Hepatocyte (in vitro differentiated cells): ENCODE measurements around the gene KRTAP2-2. TPM values are rescaled to one million over a fixed set of nuclear protein-coding genes. Genes with fewer than 3 reads are reported as not detected.

Experiments used
- DNase-seq: peaks from one replicate; pipeline ENCODE4 v3.0.0-alpha.2; 2016; ENCODE audit warnings: low spot score
- H2AFZ ChIP-seq: fragments of 200-600 bp; sonication (generic); 2 replicates; pipeline ENCODE4 v1.6.0; 2016; ENCODE audit warnings: antibody characterized with exemption, mild to moderate bottlenecking
- H3K27ac ChIP-seq: fragments of 200-600 bp; sonication (generic); 2 replicates; pipeline ENCODE4 v1.5.1; 2016; ENCODE audit warnings: mild to moderate bottlenecking
- H3K27me3 ChIP-seq: fragments of 200-600 bp; sonication (generic); 2 replicates; pipeline ENCODE4 v1.6.1; 2016
- H3K36me3 ChIP-seq: fragments of 200-600 bp; sonication (generic); replicated peaks from 2 replicates; pipeline ENCODE4 v1.5.1; 2016; ENCODE audit warnings: low read depth; ENCODE audit not compliant: insufficient read depth
- H3K4me1 ChIP-seq: fragments of 200-600 bp; sonication (generic); 2 replicates; pipeline ENCODE4 v1.5.1; 2016; ENCODE audit warnings: mild to moderate bottlenecking, moderate library complexity; ENCODE audit not compliant: insufficient read depth
- H3K4me2 ChIP-seq: fragments of 200-600 bp; sonication (generic); 2 replicates; pipeline ENCODE4 v1.6.0; 2016
- H3K4me3 ChIP-seq: fragments of 200-600 bp; sonication (generic); 2 replicates; pipeline ENCODE4 v1.5.1; 2016; ENCODE audit warnings: mild to moderate bottlenecking
- H3K79me2 ChIP-seq: fragments of 200-600 bp; sonication (generic); 2 replicates; pipeline ENCODE4 v1.6.0; 2017; ENCODE audit warnings: mild to moderate bottlenecking
- H3K9me2 ChIP-seq: fragments of 200-600 bp; sonication (generic); replicated peaks from 2 replicates; pipeline ENCODE4 v1.6.0; 2017; ENCODE audit warnings: mild to moderate bottlenecking; ENCODE audit not compliant: insufficient read depth
- H3K9me3 ChIP-seq: fragments of 200-600 bp; sonication (generic); 2 replicates; pipeline ENCODE4 v1.5.1; 2016; ENCODE audit warnings: low read depth, mild to moderate bottlenecking
- H4K20me1 ChIP-seq: fragments of 200-600 bp; sonication (generic); 2 replicates; pipeline ENCODE4 v1.6.0; 2016; ENCODE audit warnings: mild to moderate bottlenecking; ENCODE audit not compliant: insufficient read depth, poor library complexity, severe bottlenecking
- CTCF ChIP-seq: fragments of 200-600 bp; sonication (generic); IDR thresholded peaks from 2 replicates; pipeline ENCODE4 v1.5.1; 2016; ENCODE audit warnings: antibody characterized with exemption, mild to moderate bottlenecking; ENCODE audit not compliant: poor library complexity
- EZH2 ChIP-seq: fragments of 200-600 bp; sonication (generic); IDR thresholded peaks from 2 replicates; pipeline ENCODE4 v1.6.1; 2016; ENCODE audit warnings: antibody characterized with exemption, mild to moderate bottlenecking, borderline replicate concordance
- EZH2phosphoT487 ChIP-seq: fragments of 200-600 bp; sonication (generic); IDR thresholded peaks from one replicate; pipeline ENCODE4 v1.6.1; 2018; ENCODE audit warnings: antibody characterized with exemption, mild to moderate bottlenecking, low read depth, moderate library complexity; ENCODE audit not compliant: unreplicated experiment, severe bottlenecking
- WGBS: methylation state at CpG from one replicate; pipeline ENCODE4 v1.1.6; 2016; ENCODE audit warnings: low lambda C conversion rate; ENCODE audit errors: missing lambda C conversion rate; 5-methylcytosine and 5-hydroxymethylcytosine counted together
- polyA plus RNA-seq: library from polyadenylated mRNA; unstranded; fragments of >200 nt; fragmentation: Nextera tagmentation; extraction: Ambion mirVana; gene quantifications from 2 replicates; pipeline ENCODE4 v1.2.1, GENCODE V29; 2016
- total RNA-seq: library from RNA; depleted of rRNA; stranded (reverse); fragments of >200 nt; gene quantifications from 2 replicates; pipeline ENCODE4 v1.2.3, GENCODE V29; 2014

Gene KRTAP2-2
- total and polyA plus RNA-seq, 2 experiments from 2014 or later: not detected

- H4K20me1 ChIP-seq: no peaks in the 10 kb centered on the region
- no peak for DNase-seq
- H3K4me3 ChIP-seq: no peak overlapping the region
- H3K4me1 ChIP-seq: no peaks in the 10 kb centered on the region
- H3K9me3 ChIP-seq: no peaks in the 10 kb centered on the region
- H2AFZ ChIP-seq: no peak overlapping the region
- WGBS: 93% methylated on average over 3 of the region's 3 CpGs
- TF ChIP-seq EZH2 (no peak), CTCF (no peak), EZH2phosphoT487 (no peak)
- H3K4me2 ChIP-seq: no peak overlapping the region
- no peak overlapping the region for H3K27ac ChIP-seq
- H3K9me2 ChIP-seq: no peaks in the 10 kb centered on the region
- H3K36me3 ChIP-seq: no peaks in the 10 kb centered on the region
- H3K27me3 ChIP-seq: no peaks in the 10 kb centered on the region
- H3K79me2 ChIP-seq: no peaks in the 10 kb centered on the region
These were observed 30.3 kb downstream of the KRTAP2-2 start for GRCh38 chr17:41024697-41025096.

- no peak for DNase-seq
- TF ChIP-seq EZH2phosphoT487 (no peak), CTCF (no peak), EZH2 (no peak)
- Histone ChIP-seq H4K20me1 (no peaks in the 10 kb centered on the region), H3K27ac (no peak overlapping the region), H3K4me1 (no peaks in the 10 kb centered on the region), H3K27me3 (no peaks in the 10 kb centered on the region), H3K9me2 (no peaks in the 10 kb centered on the region), H2AFZ (no peak overlapping the region), H3K9me3 (no peaks in the 10 kb centered on the region), H3K36me3 (no peaks in the 10 kb centered on the region), H3K4me3 (no peak overlapping the region), H3K79me2 (no peaks in the 10 kb centered on the region), H3K4me2 (no peak overlapping the region)
These were observed 34.7 kb downstream of the KRTAP2-2 start for GRCh38 chr17:41020336-41020735.

GRCh38 chr17:41019415-41019814, 35.6 kb downstream of the KRTAP2-2 start:
- no peak for TF ChIP-seq CTCF
- TF ChIP-seq EZH2: no peak
- TF ChIP-seq EZH2phosphoT487: no peak
- Histone ChIP-seq H3K36me3 (no peaks in the 10 kb centered on the region), H3K4me3 (no peak overlapping the region), H3K4me1 (no peaks in the 10 kb centered on the region), H3K9me3 (no peaks in the 10 kb centered on the region), H3K79me2 (no peaks in the 10 kb centered on the region), H3K4me2 (no peak overlapping the region), H3K27me3 (no peaks in the 10 kb centered on the region), H3K9me2 (no peaks in the 10 kb centered on the region), H2AFZ (no peak overlapping the region), H3K27ac (no peak overlapping the region), H4K20me1 (no peaks in the 10 kb centered on the region)
- WGBS: 92% methylated on average over 3 of the region's 3 CpGs
- no peak for DNase-seq

GRCh38 chr17:41018541-41018940, 36.5 kb downstream of the KRTAP2-2 start:
- no peak for DNase-seq
- TF ChIP-seq EZH2phosphoT487 (no peak), EZH2 (no peak), CTCF (no peak)
- no peak overlapping the region for H3K4me3 ChIP-seq
- WGBS: 93% methylated on average over 3 of the region's 3 CpGs
- no peak overlapping the region for H3K27ac ChIP-seq
- H4K20me1 ChIP-seq: no peaks in the 10 kb centered on the region
- no peaks in the 10 kb centered on the region for H3K4me1 ChIP-seq
- H2AFZ ChIP-seq: no peak overlapping the region
- H3K36me3 ChIP-seq: no peaks in the 10 kb centered on the region
- H3K9me2 ChIP-seq: no peaks in the 10 kb centered on the region
- H3K27me3 ChIP-seq: no peaks in the 10 kb centered on the region
- no peaks in the 10 kb centered on the region for H3K79me2 ChIP-seq
- H3K9me3 ChIP-seq: no peaks in the 10 kb centered on the region
- no peak overlapping the region for H3K4me2 ChIP-seq
